ENCODE data around the gene ZNF705A. TPM values are rescaled to one million over a fixed set of nuclear protein-coding genes. Genes with fewer than 3 reads are reported as not detected.
"Not testable (repeated sequence)": the region's sequence is repeated elsewhere in the genome, so short reads cannot be mapped to it uniquely, and the experiment has no call there.

The ZNF705A gene
- total RNA-seq, result under 0.01 TPM in 1 of 2 replicates, not detected in the other

DNA sequence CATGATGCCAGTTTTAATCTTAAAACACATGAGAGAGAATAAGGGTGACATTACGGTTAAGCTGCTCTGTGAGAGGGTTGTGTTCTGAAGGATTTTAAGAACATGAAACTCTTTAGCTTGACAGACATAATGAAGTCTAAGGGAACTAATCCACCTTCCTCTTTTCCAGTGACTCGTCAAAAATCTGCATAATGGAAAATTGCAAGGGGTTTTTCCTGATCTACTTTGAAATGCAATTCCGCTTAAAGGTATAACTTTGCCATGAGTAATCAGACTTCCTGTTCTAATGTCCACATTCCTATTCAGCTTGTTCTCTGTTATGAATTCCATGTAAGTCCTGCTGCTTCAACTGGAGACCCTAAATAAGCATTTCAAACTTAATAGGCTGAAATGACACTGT lies at the start of gene ZNF705A:
TSS of gene ZNF705A (plus strand) at position 171 of the 400 bp plus-strand sequence. CDS start 15,611 bp downstream, outside the sequence.
- peak; percentile 76 for DNase-seq (ENCODE audit: low read depth, low spot score)

DNA sequence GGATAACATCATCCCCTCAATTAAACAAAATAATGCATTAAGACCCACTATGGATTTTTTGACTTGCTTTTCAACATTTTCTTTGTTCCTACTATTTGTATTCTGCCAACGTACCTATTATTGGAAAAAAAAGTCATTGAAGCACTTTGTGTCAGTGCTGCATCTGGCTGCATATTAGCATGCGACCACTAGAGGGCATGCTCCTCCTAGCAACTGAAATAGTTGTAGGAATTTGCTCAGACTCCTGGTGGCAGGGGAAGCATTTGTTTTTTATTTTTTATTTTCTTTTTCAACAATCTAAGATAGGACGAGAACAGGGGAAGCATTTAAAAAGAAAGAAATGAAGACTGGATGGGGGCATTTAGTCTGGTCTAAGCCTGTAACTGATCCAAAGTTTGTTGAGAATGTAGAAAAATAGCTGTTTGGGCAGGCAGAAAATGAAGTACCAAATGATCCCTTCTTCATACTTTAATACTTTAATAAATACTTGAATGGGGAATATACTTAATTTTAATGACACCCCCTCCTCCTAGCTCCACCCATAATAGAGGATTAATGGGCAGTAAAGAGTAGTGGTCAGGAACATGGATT lies 47.9 kb upstream of the ZNF705A start:
- peak; percentile 57 for DNase-seq (ENCODE audit: low read depth, low spot score)

- DNase-seq (ENCODE audit: low read depth, low spot score), result not testable (repeated sequence)
Observed at GRCh38 chr12:8113117-8113516, 43.7 kb upstream of the ZNF705A start.

DNA sequence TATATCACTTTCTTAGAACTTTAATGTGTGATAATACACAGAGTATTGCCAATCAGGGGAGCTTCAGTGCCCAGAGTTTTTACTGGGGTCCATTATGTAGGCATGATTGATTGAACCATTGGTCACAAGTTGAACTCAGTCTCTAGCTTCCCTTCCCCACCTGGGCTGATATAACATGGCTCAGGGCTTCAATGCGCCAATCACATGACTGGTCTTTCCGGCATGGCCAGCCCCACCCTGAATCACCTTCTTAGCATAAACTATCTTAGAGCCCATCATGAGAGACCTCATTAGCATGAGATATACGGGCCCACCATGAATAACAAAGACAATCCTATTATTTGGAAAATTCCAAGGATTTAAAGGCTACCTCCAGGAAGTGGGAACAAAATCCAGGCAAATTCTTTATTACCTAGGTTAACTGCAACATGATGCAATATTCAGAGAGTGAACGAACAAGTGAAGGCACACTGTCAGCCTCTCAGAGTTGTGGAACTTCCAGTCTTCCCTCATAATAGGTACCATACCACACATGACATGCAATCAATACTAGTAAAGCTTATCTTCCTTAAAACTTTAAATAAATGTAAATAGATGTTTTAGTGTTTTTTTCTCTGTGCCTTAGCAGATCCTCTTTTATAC lies 36.6 kb upstream of the ZNF705A start:
- no peak for DNase-seq (ENCODE audit: low read depth, low spot score)

DNA sequence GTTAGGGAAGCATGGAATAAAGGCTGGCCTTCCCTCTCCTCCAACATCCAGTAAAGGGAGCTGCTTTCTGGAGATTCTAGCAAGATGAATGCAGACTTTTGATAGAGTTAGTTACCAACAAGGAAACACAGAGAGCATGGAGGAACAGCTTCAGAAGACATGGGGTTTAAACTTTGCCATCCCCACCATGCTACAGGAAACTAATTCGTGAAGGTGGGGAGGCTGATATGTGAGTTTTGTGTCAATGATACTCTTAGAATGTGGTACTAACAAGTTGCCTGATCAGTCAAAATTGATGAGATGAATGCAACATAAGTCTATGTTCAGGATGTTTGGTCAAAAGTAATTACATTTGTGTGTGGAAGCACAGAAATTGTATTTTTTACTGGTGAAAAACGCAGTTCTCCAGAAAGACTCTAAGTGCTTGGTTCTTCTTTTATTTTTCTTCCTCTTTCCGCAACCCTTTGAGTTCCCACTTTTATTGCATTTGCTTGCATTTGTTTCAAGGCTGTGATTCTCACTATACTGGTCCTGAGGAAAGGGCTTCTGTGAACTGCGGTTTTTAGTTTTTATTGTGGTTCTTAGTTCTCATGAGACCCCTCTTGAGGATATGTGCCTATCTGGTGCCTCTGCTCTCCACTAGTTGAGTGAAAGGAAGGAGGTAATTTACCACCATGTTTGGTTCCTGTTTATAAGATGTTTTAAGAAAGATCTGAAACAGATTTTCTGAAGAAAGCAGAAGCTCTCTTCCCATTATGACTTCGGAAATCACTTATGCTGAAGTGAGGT lies 33.5 kb upstream of the ZNF705A start, which contains the start of gene CLEC4A:
TSS of gene CLEC4A (plus strand) at position 494 of the 789 bp plus-strand sequence. CDS start at position 756, 262 bp downstream.
- no peak for DNase-seq (ENCODE audit: low read depth, low spot score)

DNA sequence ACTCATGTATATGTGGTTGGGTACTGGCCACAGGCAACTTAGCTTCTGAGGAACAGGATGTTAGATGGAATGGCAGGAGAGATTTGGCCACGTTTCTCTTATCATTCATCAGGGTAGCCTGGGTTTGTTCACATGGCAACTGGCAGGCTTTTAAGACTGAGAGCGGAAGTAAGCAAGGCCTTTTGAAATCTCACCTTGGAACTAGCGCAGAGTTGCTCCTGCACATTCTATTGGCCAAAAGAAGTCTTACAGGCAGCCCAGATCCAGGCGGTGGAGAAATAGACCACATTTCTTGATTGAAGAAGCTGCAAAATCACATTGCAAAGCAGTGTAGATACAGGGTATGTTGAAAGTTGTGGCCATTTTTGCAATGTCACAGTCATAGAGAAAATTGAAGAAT lies 29.7 kb upstream of the ZNF705A start:
- DNase-seq (ENCODE audit: low read depth, low spot score), result no peak

DNA sequence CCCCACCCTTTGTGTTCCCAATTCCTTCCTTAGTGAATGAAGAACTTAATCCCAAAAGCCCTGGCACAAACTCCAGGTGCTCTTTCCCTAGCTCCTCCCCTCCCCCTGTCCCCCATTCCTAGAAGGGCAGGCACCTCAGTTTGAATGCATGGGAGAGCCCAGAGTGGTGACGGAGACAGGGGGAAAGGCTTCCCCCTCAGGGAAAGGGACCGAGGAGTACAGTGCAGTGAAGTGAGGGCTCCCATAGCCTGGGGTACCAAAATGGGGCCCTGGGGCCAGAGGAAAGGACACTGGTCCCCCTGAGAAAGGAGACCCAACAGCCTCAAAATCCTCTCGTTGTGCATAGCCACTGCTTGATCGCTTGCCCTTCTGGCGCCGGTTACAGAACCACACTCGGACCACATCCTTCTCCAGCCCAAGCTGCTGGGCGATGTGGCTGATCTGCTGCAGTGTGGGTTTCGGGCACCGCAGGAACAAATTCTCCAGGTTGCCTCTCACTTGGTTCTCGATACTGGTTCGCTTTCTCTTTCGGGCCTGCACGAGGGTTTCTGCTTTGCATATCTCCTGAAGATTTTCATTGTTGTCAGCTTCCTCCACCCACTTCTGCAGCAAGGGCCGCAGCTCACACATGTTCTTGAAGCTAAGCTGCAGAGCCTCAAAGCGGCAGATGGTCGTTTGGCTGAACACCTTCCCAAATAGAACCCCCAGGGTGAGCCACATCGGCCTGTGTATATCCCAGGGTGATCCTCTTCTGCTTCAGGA lies 23.0 kb upstream of the ZNF705A start:
- DNase-seq (ENCODE audit: low read depth, low spot score), result not testable (repeated sequence)

DNA sequence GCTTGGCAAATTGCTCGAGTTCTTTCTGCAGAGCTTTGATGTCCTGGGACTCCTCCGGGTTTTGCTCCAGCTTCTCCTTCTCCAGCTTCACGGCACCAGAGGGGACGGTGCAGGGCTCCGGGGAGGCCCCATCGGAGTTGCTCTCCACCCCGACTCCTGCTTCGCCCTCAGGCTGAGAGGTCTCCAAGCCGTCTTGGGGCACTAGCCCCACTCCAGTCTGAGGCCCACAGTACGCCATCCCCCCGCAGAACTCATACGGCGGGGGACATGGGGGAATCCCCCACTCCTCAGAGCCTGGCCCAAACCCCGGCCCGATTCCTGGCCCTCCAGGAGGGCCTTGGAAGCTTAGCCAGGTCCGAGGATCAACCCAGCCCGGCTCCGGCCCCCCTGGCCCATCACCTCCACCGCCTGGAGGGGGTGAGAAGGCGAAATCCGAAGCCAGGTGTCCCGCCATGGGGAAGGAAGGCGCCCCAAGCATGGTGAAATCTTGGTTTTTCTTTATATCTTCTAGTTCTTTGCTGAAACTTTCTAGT lies 22.4 kb upstream of the ZNF705A start:
- not testable (repeated sequence) for DNase-seq (ENCODE audit: low read depth, low spot score)

GRCh38 chr12:8141647-8142046 lies 15.2 kb upstream of the ZNF705A start:
- DNase-seq (ENCODE audit: low read depth, low spot score), result not testable (repeated sequence)

- no peak for DNase-seq (ENCODE audit: low read depth, low spot score)
Observed at GRCh38 chr12:8143261-8143660, 13.6 kb upstream of the ZNF705A start.

GRCh38 chr12:8145754-8146441 lies 10.9 kb upstream of the ZNF705A start:
- no peak for DNase-seq (ENCODE audit: low read depth, low spot score)

DNA sequence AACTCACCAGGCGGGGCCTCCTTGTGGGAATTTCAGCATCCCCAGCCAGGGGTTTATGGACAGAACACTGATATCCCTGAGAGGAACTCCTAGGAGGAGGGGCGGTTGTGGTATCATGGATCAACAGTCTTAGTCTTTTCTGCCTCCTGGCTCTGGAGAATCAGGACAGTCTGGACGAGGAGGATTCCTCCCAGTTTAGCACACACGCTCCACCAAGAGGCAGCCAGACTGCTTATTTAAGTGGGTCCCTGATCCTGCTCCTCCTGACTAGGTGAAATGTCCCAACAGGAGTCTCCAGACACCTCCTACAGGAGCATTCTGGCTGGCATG lies 10.4 kb upstream of the ZNF705A start:
- no peak for DNase-seq (ENCODE audit: low read depth, low spot score)

DNA sequence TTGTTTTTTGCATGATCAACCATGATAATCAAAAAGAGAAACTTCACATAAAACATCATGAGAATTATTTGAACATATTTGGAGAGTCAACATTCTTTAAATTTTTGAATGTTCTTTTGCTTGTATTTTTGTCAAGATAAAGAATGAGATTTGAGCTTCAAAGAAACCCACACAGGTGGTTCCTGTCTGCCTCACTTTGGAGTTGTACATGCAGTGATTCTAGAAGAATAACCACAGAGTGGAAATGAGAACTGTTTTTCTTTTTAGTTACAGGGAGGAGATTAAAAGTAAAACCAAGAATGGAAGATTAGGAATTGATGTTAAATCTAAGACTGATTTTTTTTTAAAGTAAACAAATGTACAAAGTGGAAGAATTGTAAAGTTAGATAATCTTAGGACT lies 2.3 kb upstream of the ZNF705A start:
- DNase-seq (ENCODE audit: low read depth, low spot score), result no peak

DNA sequence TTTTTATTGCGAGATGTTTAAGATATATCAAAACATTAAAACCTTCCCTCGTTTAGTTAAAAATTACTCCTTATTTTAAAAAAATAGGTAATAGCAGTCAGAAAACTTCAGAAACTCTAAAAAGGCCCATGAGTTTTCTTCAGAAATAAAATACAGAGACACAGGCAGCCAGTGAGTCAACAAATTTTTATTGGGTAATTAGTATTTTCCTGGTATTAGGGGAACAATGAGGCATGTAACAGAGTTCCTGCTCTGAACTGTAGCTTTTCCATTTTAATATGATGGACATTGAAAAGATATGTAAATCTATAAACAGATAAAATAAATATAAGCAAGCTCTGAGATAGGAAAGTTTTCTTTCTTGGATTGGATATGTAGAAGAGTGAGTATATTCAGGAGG lies 399 bp upstream of the ZNF705A start:
- no peak for DNase-seq (ENCODE audit: low read depth, low spot score)

DNA sequence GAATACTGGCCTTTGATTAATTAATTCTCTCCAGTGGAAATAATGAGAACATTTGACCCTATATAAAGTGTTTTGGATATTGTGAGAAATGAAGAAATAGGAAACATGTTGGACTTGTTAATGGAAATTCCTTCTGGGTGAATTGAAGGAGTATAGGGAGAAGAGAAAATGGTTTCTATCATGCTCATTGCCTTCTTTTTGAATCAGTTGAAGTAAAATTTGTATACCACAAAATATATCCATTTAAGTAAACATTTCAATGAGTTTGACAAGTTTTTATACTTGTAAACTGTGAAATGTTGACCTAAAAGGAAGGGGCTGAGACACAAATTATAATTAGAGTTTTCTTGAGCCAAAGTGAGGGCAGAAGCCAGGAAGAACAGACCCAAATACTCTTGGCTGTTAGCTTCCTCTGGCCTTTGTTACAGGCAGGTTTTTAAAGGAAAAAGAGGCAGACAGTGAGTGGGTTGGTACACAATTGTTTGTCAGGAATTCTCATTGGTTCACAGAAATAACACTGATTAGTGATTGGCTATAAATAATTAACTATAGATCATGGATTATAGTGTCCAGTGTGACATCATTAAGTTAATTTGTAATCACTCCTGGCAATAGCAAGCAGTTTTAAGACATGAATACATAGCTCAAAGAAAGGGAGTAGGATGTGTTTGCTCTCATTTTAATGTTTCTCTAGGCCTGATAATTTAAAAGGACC lies 826 bp downstream of the ZNF705A start:
- no peak for DNase-seq (ENCODE audit: low read depth, low spot score)

GRCh38 chr12:8172911-8173310 lies 16.1 kb downstream of the ZNF705A start:
- not testable (repeated sequence) for DNase-seq (ENCODE audit: low read depth, low spot score)

DNA sequence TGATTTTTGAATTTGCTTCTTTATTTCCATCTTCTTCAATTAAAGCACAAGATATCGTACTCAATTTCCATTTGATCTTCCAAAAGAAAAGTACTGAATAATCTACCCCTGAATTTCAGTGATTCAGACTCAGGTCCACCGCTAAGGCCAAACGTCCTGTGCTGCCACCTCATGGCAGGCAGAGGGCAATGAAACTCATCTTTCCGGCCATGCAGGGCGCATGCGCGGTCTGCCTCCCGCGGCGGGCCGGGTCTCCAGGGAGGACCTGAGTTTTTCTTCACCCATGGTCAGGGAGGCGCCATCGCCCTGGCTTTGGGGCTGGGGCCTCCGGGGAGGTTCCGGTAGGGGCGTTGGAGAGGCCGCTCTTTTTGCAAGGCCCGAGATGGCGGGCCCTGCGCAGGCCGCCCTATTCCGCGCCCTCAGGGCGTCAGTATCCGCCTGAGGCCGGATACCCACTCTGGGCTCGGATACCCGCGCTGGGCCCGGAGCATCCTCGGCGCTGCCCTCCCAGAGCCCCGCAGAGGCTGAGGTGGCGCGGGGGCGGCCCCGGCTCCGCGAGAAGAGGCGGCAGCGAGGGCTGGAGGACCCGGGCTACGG lies 23.3 kb downstream of the ZNF705A start:
- not testable (repeated sequence) for DNase-seq (ENCODE audit: low read depth, low spot score)

GRCh38 chr12:8181271-8181670 lies 24.5 kb downstream of the ZNF705A start:
- DNase-seq (ENCODE audit: low read depth, low spot score), result not testable (repeated sequence)

DNA sequence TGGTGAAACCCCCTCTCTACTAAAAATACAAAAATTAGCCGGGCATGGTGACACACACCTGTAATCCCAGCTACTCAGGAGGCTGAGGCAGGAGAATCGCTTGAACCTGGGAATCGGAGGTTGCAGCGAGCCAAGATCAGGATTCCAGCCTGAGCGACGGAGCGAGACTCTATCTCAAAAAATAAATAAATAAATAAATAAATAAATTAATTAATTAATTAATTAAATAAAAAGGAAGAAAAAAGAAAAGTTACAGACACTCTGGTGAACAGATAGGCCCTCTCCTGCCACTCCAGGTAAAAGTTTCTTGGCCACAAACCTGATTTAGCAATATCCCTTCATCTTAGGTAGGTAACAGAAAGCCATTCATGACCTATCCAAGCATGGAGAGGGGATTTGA lies 26.1 kb downstream of the ZNF705A start:
- not testable (repeated sequence) for DNase-seq (ENCODE audit: low read depth, low spot score)

GRCh38 chr12:8183346-8183745 lies 26.5 kb downstream of the ZNF705A start:
- DNase-seq (ENCODE audit: low read depth, low spot score), result not testable (repeated sequence)

Data from pulmonary artery endothelial cell (primary cell).